Cardiac fibroblast (primary cell): ENCODE results near the gene S100A3.
A peak's percentile ranks its signal among the peaks of the same experiment; 100 is the strongest.

Experiments used
- DNase-seq, 2 donors: peaks; one replicate each; pipeline versions ENCODE4 v3.0.0 to v3.0.0-alpha.2; 2010; ENCODE audit warnings: low read depth in 2 of 2
- H3K4me3 ChIP-seq, 2 donors: replicated peaks in 1 of 2; 1 replicate in 1 of 2; 2 replicates in 1 of 2; pipeline ENCODE4 v1.5.1; 2011; ENCODE audit warnings: low read depth in 2 of 2, low read length in 2 of 2, mild to moderate bottlenecking in 2 of 2, moderate library complexity in 1 of 2
- CTCF ChIP-seq: IDR thresholded peaks from one replicate; pipeline ENCODE4 v1.5.1; 2011; ENCODE audit warnings: low read depth, mild to moderate bottlenecking, low read length, inconsistent platforms

Gene S100A3

GRCh38 chr1:153519242-153519641, 29.8 kb downstream of the S100A3 start:
- H3K4me3 ChIP-seq: no peak overlapping the region
- DNase-seq: no peak
- no peak for TF ChIP-seq CTCF

GRCh38 chr1:153515504-153516394, 33.3 kb downstream of the S100A3 start:
- TF ChIP-seq CTCF: no peak
- H3K4me3 ChIP-seq: no peak overlapping the region
- peak in 1 of 2 donors; percentile 22 for DNase-seq

GRCh38 chr1:153513666-153514065, 35.4 kb downstream of the S100A3 start:
- no peak for DNase-seq
- no peak overlapping the region for H3K4me3 ChIP-seq
- TF ChIP-seq CTCF: no peak

GRCh38 chr1:153513023-153513422, 36.0 kb downstream of the S100A3 start:
- no peak for TF ChIP-seq CTCF
- DNase-seq: no peak
- H3K4me3 ChIP-seq: no peak overlapping the region

- H3K4me3 ChIP-seq: no peak overlapping the region
- peak; percentile 84 to 85 for DNase-seq
- peak; percentile 97 for TF ChIP-seq CTCF
Observed at GRCh38 chr1:153510984-153511410, 38.1 kb downstream of the S100A3 start.

- no peak overlapping the region for H3K4me3 ChIP-seq
- peak in 1 of 2 donors; percentile 59 for DNase-seq
- TF ChIP-seq CTCF: peak; percentile 82
Observed at GRCh38 chr1:153509729-153510354, 39.2 kb downstream of the S100A3 start.
